Esophagus squamous epithelium (tissue), 5 donors: ENCODE results near the gene IRX4. TPM values are rescaled to one million over a fixed set of nuclear protein-coding genes. Genes with fewer than 3 reads are reported as not detected.

ENCODE experiments used
- DNase-seq: peaks from one replicate; lab custom pipeline; 2025; lab: John Stamatoyannopoulos, UW
- H3K27ac ChIP-seq, 4 donors: fragments of 200-600 bp; sonication (generic); one replicate each; pipeline ENCODE4 v1.5.1; 2016 to 2019; ENCODE audit warnings: mild to moderate bottlenecking in 1 of 4
- H3K27me3 ChIP-seq, 4 donors: fragments of 200-600 bp; sonication (generic); 1 replicate in 3 of 4; 2 replicates in 1 of 4; pipeline versions ENCODE4 v1.5.1 to v1.6.0; 2017 to 2021; ENCODE audit warnings: antibody characterized with exemption in 1 of 4
- H3K36me3 ChIP-seq, 3 donors: fragments of 200-600 bp; sonication (generic); one replicate each; pipeline ENCODE4 v1.5.1; 2016 to 2019
- H3K4me1 ChIP-seq, 3 donors: fragments of 200-600 bp; sonication (generic); one replicate each; pipeline ENCODE4 v1.5.1; 2017 to 2019
- H3K4me3 ChIP-seq, 4 donors: fragments of 200-600 bp; sonication (generic); 1 replicate in 3 of 4; 2 replicates in 1 of 4; pipeline ENCODE4 v1.5.1; 2016 to 2019; ENCODE audit warnings: mild to moderate bottlenecking in 2 of 4, moderate library complexity in 1 of 4
- H3K9me3 ChIP-seq, 3 donors: fragments of 200-600 bp; sonication (generic); one replicate each; pipeline ENCODE4 v1.5.1; 2016 to 2019
- CTCF ChIP-seq, 6 experiments: fragments of 450-650 bp in 4 of 6; fragments of 200-600 bp in 2 of 6; sonication (generic) in 2 of 6; IDR thresholded peaks; one replicate each; pipeline ENCODE4 v1.5.1; 2016 to 2019; ENCODE audit warnings: antibody characterized with exemption in 6 of 6, mild to moderate bottlenecking in 4 of 6, moderate library complexity in 4 of 6
- POLR2A ChIP-seq, 4 donors: fragments of 450-650 bp; IDR thresholded peaks; one replicate each; pipeline ENCODE4 v1.6.1; 2017; ENCODE audit warnings: antibody characterized with exemption in 4 of 4, mild to moderate bottlenecking in 4 of 4, moderate library complexity in 3 of 4
- WGBS, 2 donors: methylation state at CpG; one replicate each; pipeline ENCODE4 v1.1.5; 2018; 5-methylcytosine and 5-hydroxymethylcytosine counted together
- intact Hi-C: fragments of 100-400 bp; cut with DNase I; formaldehyde crosslinking; loops from one replicate; pipeline ENCODE4 v1.15.0; 2022
- total RNA-seq, 4 donors: library from RNA; depleted of rRNA; stranded (reverse); fragments of >200 nt; gene quantifications; one replicate each; pipeline ENCODE4 v1.1.0, GENCODE V29; 2016
- donor health status: DM: yes; HTN: yes; CAD: no.

IRX4 gene
- total RNA-seq, 4 donors from 2014 or later, result 22.1 to 36.2 (median 29.1) TPM

- no peak for DNase-seq
- H3K4me3 ChIP-seq, result peak overlapping the region in 2 of 4 donors; percentile 19 to 32
Observed at GRCh38 chr5:1875843-1876659, 6.7 kb downstream of the IRX4 start.

DNA sequence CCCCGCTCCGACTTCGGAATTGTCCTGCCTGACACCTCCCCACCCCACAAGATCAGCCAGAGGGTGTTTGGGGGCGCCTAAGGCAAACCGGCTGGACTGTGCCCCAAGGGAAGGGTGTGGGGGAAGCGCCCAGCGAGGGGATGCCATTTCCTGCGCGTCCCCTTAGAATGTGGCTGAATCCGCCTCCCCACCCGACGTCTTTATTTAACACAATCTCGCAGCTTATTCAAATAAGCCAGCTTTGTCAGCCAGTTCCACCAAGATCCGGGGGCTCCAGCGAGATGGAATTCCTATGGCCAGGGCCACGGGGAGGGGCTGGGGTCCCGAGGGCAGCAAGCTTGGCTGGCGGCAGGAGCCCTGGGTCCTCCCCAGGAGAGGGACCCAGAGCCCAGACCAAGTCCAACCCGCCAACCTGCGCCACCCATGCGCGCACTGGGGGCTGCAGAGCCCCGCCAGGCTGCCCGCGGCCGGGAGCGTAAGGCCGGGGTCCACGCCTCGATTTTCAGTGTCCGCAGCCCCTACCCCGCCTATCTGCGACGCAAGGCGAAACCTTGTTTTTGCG is 7.4 kb downstream of the IRX4 start:
- no peak for TF ChIP-seq CTCF (IDR thresholded peaks at IDR 0.05)
- TF ChIP-seq POLR2A (IDR thresholded peaks at IDR 0.05), result no peak
- intact Hi-C loops, result no loop called here
- Histone ChIP-seq H3K36me3 (peaks cover 0 to 33% (median 0%) of the 10 kb centered on the region in 3 donors), H3K9me3 (no peaks in the 10 kb centered on the region), H3K4me3 (peak overlapping the region in 2 of 4 donors; percentile 5 to 32), H3K27ac (no peak overlapping the region), H3K27me3 (peaks cover 11 to 94% (median 32%) of the 10 kb centered on the region in 4 donors), H3K4me1 (peaks cover 5 to 29% (median 21%) of the 10 kb centered on the region in 3 donors)
- 9 to 14% methylated on average over 13 to 16 of the region's 36 CpGs for WGBS, 2 donors
- no peak for DNase-seq

More at GRCh38 chr5:1875843-1876659, 6.7 kb downstream of the IRX4 start:
- intact Hi-C loops, result no loop called here
- Histone ChIP-seq H3K9me3 (no peaks in the 10 kb centered on the region), H3K4me1 (peaks cover 5 to 29% (median 21%) of the 10 kb centered on the region in 3 donors), H3K27me3 (peaks cover 11 to 100% (median 32%) of the 10 kb centered on the region in 4 donors), H3K27ac (no peak overlapping the region), H3K36me3 (peaks cover 0 to 38% (median 0%) of the 10 kb centered on the region in 3 donors)
- 3 to 23% methylated on average over 15 to 31 of the region's 61 CpGs for WGBS, 2 donors
- TF ChIP-seq POLR2A (IDR thresholded peaks at IDR 0.05) (no peak), CTCF (IDR thresholded peaks at IDR 0.05) (no peak)

DNA sequence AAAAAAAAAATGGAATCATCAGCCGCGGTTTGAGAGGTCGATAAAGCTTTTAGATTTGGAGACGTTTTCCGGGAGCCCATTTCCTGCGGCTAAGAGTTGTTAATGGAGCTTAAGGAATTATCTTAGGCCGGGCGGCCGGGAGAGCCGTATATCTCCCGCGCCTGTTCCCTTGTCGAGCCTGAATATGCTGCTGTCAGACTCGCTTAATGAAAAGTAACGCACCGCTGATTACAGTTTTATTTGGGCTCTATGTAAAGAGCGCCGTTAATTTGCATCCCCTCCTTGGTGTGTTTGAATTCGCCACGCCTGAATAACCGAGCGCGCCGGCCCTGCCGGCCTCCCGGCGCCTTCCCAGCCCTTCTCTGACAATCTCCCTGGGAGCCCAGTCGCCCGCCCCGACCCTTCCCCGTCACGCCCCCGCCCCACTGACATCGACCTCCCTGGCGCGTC is 7.9 kb downstream of the IRX4 start:
- Histone ChIP-seq H3K9me3 (no peaks in the 10 kb centered on the region), H3K36me3 (peaks cover 0 to 28% (median 0%) of the 10 kb centered on the region in 3 donors), H3K4me3 (no peak overlapping the region), H3K27ac (no peak overlapping the region), H3K27me3 (peaks cover 11 to 88% (median 31%) of the 10 kb centered on the region in 4 donors), H3K4me1 (peaks cover 5 to 29% (median 21%) of the 10 kb centered on the region in 3 donors)
- 6 to 13% methylated on average over 29 to 30 of the region's 36 CpGs for WGBS, 2 donors
- DNase-seq, result no peak
- intact Hi-C loops, result no loop called here
- TF ChIP-seq POLR2A (IDR thresholded peaks at IDR 0.05) (no peak), CTCF (IDR thresholded peaks at IDR 0.05) (no peak)

GRCh38 chr5:1874348-1874747 is 8.4 kb downstream of the IRX4 start:
- TF ChIP-seq POLR2A (IDR thresholded peaks at IDR 0.05) (no peak), CTCF (IDR thresholded peaks at IDR 0.05) (no peak)
- Histone ChIP-seq H3K9me3 (no peaks in the 10 kb centered on the region), H3K36me3 (peaks cover 0 to 23% (median 0%) of the 10 kb centered on the region in 3 donors), H3K27me3 (peaks cover 11 to 88% (median 29%) of the 10 kb centered on the region in 4 donors), H3K4me1 (peaks cover 5 to 29% (median 21%) of the 10 kb centered on the region in 3 donors), H3K4me3 (no peak overlapping the region), H3K27ac (no peak overlapping the region)
- intact Hi-C loops, result no loop called here
- no peak for DNase-seq
- 45 to 56% methylated on average over 9 to 10 of the region's 10 CpGs for WGBS, 2 donors
